Measurements from ENCODE around the gene CTH.
A peak's percentile ranks its signal among the peaks of the same experiment; 100 is the strongest.
"Not testable (repeated sequence)": the region's sequence is repeated elsewhere in the genome, so short reads cannot be mapped to it uniquely, and the experiment has no call there.

Gene CTH

DNA sequence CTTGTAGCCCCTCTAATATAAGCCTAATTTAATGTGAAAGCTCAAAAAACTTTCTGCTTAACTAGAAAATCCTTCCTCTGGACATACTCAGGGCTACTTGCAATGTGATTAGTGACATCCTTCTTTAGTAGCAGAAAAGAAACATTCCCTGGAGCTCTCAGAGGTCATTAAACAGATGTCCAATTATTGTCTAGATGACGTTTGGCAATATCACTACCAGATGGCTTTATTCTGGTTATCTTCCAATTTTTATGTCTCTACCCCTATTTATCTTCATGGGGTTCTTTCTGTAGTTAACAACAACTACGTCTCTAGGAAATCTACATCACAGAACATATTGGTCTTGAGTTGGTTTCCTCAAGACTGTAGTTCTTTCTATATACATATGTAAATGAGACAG lies 44.2 kb downstream of the CTH start:
- DNase-seq (ENCODE audit: low spot score), result no peak

GRCh38 chr1:70458131-70458530 lies 47.1 kb downstream of the CTH start:
- DNase-seq (ENCODE audit: low spot score), result peak; percentile 9

GRCh38 chr1:70459496-70460225 lies 48.6 kb downstream of the CTH start:
- DNase-seq (ENCODE audit: low spot score), result no peak

DNA sequence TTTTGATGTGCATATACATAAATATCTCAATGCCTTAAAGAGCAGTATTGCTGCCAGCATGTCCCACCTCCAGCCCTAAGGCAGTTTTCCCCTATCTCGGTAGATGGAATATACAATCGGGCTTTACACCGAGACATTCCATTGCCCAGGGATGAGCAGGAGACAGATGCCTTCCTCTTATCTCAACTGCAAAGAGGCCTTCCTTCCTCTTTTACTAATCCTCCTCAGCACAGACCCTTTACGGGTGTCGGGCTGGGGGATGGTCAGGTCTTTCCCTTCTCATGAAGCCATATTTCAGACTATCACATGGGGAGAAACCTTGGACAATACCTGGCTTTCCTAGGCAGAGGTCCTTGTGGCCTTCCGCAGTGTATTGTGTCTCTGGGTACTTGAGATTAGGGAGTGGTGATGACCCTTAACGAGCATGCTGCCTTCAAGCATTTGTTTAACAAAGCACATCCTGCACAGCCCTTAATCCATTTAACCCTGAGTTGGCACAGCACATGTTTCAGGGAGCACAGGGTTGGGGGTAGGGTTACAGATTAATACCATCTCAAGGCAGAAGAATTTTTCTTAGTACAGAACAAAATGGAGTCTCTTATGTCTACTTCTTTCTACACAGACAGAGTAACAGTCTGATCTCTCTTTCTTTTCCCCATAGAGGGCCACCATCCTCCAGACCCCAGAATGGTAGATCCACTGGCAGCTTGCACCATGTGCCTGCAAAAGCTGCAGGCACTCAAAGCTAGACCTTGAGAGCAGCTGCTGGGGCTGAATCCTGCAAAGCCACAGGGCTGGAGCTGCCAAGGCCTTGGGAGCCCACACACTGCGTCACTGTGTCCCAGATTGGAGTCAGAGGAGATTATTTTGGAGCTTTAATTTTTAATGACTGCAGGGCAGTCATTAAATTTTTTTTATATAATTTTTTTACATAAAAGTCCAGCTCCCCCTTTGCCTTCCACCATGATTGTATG lies 50.0 kb downstream of the CTH start:
- DNase-seq (ENCODE audit: low spot score), result not testable (repeated sequence)

- DNase-seq (ENCODE audit: low spot score), result no peak
Measured at GRCh38 chr1:70462611-70463010, 51.5 kb downstream of the CTH start.

- DNase-seq (ENCODE audit: low spot score), result no peak
Measured at GRCh38 chr1:70465911-70466310, 54.8 kb downstream of the CTH start.

DNA sequence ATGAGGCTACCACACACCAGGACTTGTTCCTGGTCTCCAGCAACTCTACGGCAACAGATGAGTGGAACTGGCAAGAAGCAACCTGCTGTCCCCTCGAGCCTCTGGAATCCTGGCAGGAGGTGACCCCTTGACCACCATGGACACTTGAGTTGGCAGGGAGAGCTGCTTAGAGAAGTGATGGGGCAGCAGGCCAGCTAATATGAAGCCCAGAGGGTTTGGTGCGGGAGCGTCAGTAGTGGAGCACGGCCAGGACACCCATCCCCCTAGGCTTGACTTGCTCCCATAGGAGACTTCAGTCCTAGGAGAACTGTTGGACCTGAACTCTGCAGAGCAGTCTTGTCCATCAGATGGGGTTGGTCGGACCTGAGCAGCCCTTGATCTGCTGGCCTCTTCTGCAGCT lies 56.5 kb downstream of the CTH start:
- DNase-seq (ENCODE audit: low spot score), result no peak

DNA sequence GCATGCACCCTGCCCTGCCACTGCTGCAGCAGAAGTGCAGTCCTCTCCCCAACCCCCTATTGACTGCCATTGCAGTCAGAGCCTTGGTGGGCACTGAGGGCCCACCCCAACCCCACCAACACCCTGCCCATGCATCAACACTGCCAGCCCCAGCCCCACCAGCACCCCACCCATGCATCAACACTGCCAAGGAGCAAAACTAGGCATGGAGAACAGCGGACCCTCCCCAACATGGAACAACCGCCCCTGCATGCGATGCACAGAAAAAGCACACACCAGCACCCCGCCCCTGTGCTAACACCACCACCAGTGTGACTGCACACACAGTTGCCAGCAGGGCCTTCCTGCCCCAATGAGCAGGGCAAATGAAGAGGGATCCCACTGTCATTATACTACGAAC lies 57.1 kb downstream of the CTH start:
- no peak for DNase-seq (ENCODE audit: low spot score)

- not testable (repeated sequence) for DNase-seq (ENCODE audit: low spot score)
Measured at GRCh38 chr1:70469184-70469583, 58.1 kb downstream of the CTH start.

- DNase-seq (ENCODE audit: low spot score), result no peak
Measured at GRCh38 chr1:70475023-70475422, 64.0 kb downstream of the CTH start.

- no peak for DNase-seq (ENCODE audit: low spot score)
Measured at GRCh38 chr1:70477090-70477489, 66.0 kb downstream of the CTH start.

DNA sequence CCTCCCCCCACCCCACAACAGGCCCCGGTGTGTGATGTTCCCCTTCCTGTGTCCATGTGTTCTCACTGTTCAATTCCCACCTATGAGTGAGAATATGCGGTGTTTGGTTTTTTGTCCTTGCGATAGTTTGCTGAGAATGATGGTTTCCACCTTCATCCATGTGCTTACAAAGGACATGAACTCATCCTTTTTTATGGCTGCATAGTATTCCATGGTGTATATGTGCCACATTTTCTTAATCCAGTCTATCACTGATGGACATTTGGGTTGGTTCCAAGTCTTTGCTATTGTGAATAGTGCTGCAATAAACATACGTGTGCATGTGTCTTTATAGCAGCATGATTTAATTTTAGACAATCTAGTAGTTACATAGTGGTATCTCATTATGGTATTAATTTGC lies 66.8 kb downstream of the CTH start:
- DNase-seq (ENCODE audit: low spot score), result not testable (repeated sequence)

- no peak for DNase-seq (ENCODE audit: low spot score)
Measured at GRCh38 chr1:70483342-70483741, 72.3 kb downstream of the CTH start.

DNA sequence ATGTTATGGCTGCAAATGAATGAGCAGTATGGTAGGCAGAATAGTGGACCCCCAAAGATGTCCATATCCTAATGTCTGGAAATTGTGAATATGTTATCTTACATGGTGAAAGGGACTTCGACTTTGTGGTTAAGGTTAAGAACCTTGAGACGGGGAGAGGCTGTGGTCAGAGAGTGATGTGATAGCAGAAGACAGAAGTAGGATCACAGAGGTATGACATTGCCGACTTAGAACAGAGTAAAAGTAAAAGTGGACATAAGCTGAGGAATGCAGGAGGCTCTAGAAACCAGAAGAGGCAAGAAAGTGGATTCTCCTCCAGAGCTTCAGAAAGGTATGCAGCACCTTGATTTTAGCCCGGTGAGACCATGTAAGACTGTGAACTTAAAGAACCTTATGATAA lies 74.6 kb downstream of the CTH start:
- DNase-seq (ENCODE audit: low spot score), result no peak

GRCh38 chr1:70486676-70487458 lies 75.8 kb downstream of the CTH start:
- DNase-seq (ENCODE audit: low spot score), result peak; percentile 84

DNA sequence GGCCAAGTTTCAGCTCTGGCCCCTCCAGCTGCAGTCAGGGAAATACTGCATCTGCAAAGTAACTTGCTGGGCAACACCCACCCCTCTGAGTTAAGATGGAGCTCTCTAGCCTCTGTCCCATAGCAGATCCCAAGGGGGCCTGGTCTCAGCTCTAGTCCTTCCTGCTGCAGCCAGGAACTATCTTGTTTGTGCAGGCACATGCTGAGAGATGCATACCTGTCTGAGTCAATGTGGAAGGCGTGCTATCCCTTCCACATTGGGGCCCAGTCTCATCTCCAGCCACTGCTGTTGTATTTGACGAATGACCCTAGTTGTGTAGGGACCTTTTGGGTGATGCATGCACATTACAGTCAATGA lies 76.4 kb downstream of the CTH start:
- DNase-seq (ENCODE audit: low spot score), result no peak

DNA sequence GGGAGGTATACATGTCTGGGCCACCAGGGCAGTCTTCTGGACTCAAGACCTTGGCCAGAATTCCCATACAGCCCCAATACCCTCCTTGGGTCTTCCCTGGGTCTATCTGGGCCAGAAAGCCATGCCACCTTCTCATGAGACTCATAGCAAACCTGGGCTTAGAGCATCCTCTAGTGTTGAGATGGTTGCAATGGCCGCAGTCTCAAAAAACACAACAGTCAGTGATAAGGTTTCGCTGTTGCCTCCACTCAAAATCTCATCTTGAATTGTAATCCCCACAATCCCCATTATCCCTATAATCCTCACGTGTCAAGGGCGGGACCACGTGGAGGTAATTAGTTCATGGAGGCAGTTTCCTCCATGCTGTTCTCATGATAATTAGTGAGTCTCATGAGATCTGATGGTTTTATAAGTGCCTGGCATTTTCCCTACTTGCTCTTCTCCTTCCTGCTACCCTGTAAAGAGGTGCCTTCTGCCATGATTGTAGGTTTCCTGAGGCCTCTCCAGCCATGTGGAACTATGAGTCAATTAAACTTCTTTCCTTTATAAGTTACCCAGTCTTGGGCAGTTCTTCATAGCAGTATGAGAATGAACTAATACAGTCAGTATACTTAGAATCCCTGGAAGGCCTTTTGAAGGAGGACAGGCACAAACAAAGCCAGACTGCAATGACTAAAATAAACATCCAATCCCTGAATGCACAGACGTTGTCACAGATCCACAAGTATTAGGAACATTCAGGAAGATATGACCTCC lies 77.0 kb downstream of the CTH start:
- DNase-seq (ENCODE audit: low spot score), result peak; percentile 47

All from cerebellar cortex (tissue), 1 donor.